Measurements from ENCODE around the gene SLC3A2.

- TF ChIP-seq CTCF (conservative IDR thresholded peaks at IDR 0.05 in 1 of 2, IDR thresholded peaks at IDR 0.05 in 1 of 2; ENCODE audit: extremely low read depth in 1 of 2, insufficient read depth in 1 of 2, low read depth in 1 of 2, low read length in 2 of 2) (no peak), EZH2 (IDR thresholded peaks at IDR 0.05; ENCODE audit: borderline replicate concordance, low read length) (no peak)
Measured at GRCh38 chr11:62881579-62882430, 1.1 kb downstream of the SLC3A2 start.

All from mammary epithelial cell (primary cell).